HG03196 (cell line): ENCODE results near the gene HRH2.
"Not testable (repeated sequence)": the region's sequence is repeated elsewhere in the genome, so short reads cannot be mapped to it uniquely, and the experiment has no call there.

ENCODE experiments used
- ATAC-seq: cut with Tn5 transposase; IDR thresholded peaks from one replicate; pipeline ENCODE4 v1.9.1; 2021; ENCODE audit not compliant: unreplicated experiment

Gene HRH2

GRCh38 chr5:175657593-175658271 is at the start of gene HRH2:
HRH2 (plus strand) TSS chr5:175658071; CDS start chr5:175683234, 25,163 bp downstream.
- ATAC-seq, result no peak

- no peak for ATAC-seq
Measured at GRCh38 chr5:175609526-175609925, 48.3 kb upstream of the HRH2 start.

- ATAC-seq, result no peak
Measured at GRCh38 chr5:175610381-175610780, 47.5 kb upstream of the HRH2 start.

- no peak for ATAC-seq
Measured at GRCh38 chr5:175610898-175611297, 47.0 kb upstream of the HRH2 start.

GRCh38 chr5:175614223-175614815 is 43.6 kb upstream of the HRH2 start:
- no peak for ATAC-seq

GRCh38 chr5:175614861-175615260 is 43.0 kb upstream of the HRH2 start:
- no peak for ATAC-seq

GRCh38 chr5:175616083-175616482 is 41.8 kb upstream of the HRH2 start:
- ATAC-seq, result no peak

GRCh38 chr5:175616527-175616926 is 41.3 kb upstream of the HRH2 start:
- ATAC-seq, result not testable (repeated sequence)

- no peak for ATAC-seq
Measured at GRCh38 chr5:175617447-175617846, 40.4 kb upstream of the HRH2 start.

- ATAC-seq, result no peak
Measured at GRCh38 chr5:175620527-175620926, 37.3 kb upstream of the HRH2 start.

GRCh38 chr5:175621971-175622370 is 35.9 kb upstream of the HRH2 start:
- no peak for ATAC-seq

GRCh38 chr5:175623088-175623487 is 34.8 kb upstream of the HRH2 start:
- no peak for ATAC-seq

GRCh38 chr5:175624316-175624715 is 33.6 kb upstream of the HRH2 start:
- no peak for ATAC-seq

- no peak for ATAC-seq
Measured at GRCh38 chr5:175627005-175627404, 30.9 kb upstream of the HRH2 start.

GRCh38 chr5:175627739-175628138 is 30.1 kb upstream of the HRH2 start:
- no peak for ATAC-seq

GRCh38 chr5:175628668-175629067 is 29.2 kb upstream of the HRH2 start:
- ATAC-seq, result no peak

- ATAC-seq, result no peak
Measured at GRCh38 chr5:175629261-175629660, 28.6 kb upstream of the HRH2 start.

GRCh38 chr5:175629793-175630192 is 28.1 kb upstream of the HRH2 start:
- no peak for ATAC-seq

GRCh38 chr5:175635854-175636584 is 21.9 kb upstream of the HRH2 start:
- no peak for ATAC-seq

- no peak for ATAC-seq
Measured at GRCh38 chr5:175638305-175638704, 19.6 kb upstream of the HRH2 start.

- ATAC-seq, result no peak
Measured at GRCh38 chr5:175640106-175640775, 17.6 kb upstream of the HRH2 start.

- ATAC-seq, result no peak
Measured at GRCh38 chr5:175642998-175643397, 14.9 kb upstream of the HRH2 start.
